ENCODE results near the gene DAB1.

- TF ChIP-seq CTCF (IDR thresholded peaks at IDR 0.05), result no peak
- no peak for TF ChIP-seq POLR2A (IDR thresholded peaks at IDR 0.05)
Measured at GRCh38 chr1:57357462-57357861, 66.4 kb downstream of the DAB1 start.

Measured in right lobe of liver (tissue), 4 donors.